Right cardiac atrium (tissue), 5 donors: ENCODE data around the gene OTOR. TPM values are rescaled to one million over a fixed set of nuclear protein-coding genes. Genes with fewer than 3 reads are reported as not detected.

ENCODE experiments used
- ATAC-seq, 2 donors: fragments of 200-7000 bp; cut with Tn5 transposase; one replicate each; pipeline versions ENCODE4 v1.8.0 to v1.9.1; 2020; ENCODE audit warnings: moderate library complexity in 2 of 2, mild to moderate bottlenecking in 1 of 2
- DNase-seq, 3 donors: peaks; one replicate each; pipeline ENCODE4 v3.0.0-alpha.2; 2020
- H3K27ac ChIP-seq: one replicate; pipeline ENCODE4 v1.5.1; 2013; ENCODE audit warnings: mild to moderate bottlenecking, low read length, control low read depth, moderate library complexity
- H3K27me3 ChIP-seq: one replicate; pipeline ENCODE4 v1.6.1; 2013; ENCODE audit not compliant: control insufficient read depth, insufficient read depth
- H3K4me1 ChIP-seq: one replicate; pipeline ENCODE4 v1.6.1; 2013; ENCODE audit warnings: low read length; ENCODE audit not compliant: control insufficient read depth, insufficient read depth
- H3K4me3 ChIP-seq: one replicate; pipeline ENCODE4 v1.5.1; 2013; ENCODE audit warnings: low read length, control low read depth
- H3K9me3 ChIP-seq: one replicate; pipeline ENCODE4 v1.6.1; 2013; ENCODE audit warnings: low read length; ENCODE audit not compliant: control insufficient read depth
- WGBS: extraction: QIAGEN DNeasy Blood & Tissue Kit; methylation state at CpG from one replicate; pipeline ENCODE4 v1.1.7; 2013; 5-methylcytosine and 5-hydroxymethylcytosine counted together
- intact Hi-C, 4 donors: fragments of 100-400 bp; cut with DNase I; formaldehyde crosslinking; loops; one replicate each; pipeline versions ENCODE4 v1.11.0 to v1.14.0; 2022 to 2023
- polyA plus RNA-seq: library from polyadenylated mRNA; stranded (reverse); fragments of 200-250 nt; gene quantifications from one replicate; pipeline ENCODE4 v1.2.3, GENCODE V29; 2013
- total RNA-seq, 4 donors: library from RNA; stranded (reverse); fragmentation: NEBNext Ultra II Directional; extraction: Animal tissue kit (Norgen Biotek cat#: 25700); gene quantifications; one replicate each; pipeline ENCODE4 v1.2.1, GENCODE V29; 2021
- donor health status: healthy with polysubstance abuse.
- donor health status: DM: no; HTN: yes; CAD: no.
- donor health status: DM: no; HTN: no; CAD: no.
- donor health status: DM: no; HTN: yes; CAD: no; lungs with severe emphysema.
- donor health status: DM: yes; HTN: yes; CAD: no.

The OTOR gene
- total and polyA plus RNA-seq, 5 donors: not detected

DNA sequence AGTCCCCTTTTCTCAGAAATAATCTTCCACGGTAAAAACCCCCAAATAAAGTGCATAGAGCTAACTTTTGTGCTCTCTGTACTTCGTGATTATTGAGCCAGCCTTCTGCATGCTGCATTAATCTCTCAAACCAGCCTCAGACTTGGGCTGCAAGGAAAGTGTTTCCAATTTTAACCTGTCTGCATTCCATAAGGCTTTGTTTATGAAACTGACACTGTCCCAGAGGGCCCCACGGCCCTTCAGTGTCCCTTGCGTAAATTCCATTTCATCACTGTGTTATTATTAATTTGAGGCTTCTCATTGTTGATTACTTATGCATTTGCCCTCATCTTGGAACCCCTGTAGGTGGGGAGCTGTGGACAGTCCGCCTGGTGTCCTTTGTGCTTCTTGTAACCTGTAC is 33.9 kb upstream of the OTOR start:
- Histone ChIP-seq H3K4me3 (no peak overlapping the region), H3K4me1 (no peaks in the 10 kb centered on the region), H3K27me3 (no peaks in the 10 kb centered on the region), H3K9me3 (no peaks in the 10 kb centered on the region), H3K27ac (no peak overlapping the region)
- ATAC-seq (no peak), DNase-seq (no peak)
- 65% methylated on average over 5 of the region's 5 CpGs for WGBS
- intact Hi-C loops: no loop called here

DNA sequence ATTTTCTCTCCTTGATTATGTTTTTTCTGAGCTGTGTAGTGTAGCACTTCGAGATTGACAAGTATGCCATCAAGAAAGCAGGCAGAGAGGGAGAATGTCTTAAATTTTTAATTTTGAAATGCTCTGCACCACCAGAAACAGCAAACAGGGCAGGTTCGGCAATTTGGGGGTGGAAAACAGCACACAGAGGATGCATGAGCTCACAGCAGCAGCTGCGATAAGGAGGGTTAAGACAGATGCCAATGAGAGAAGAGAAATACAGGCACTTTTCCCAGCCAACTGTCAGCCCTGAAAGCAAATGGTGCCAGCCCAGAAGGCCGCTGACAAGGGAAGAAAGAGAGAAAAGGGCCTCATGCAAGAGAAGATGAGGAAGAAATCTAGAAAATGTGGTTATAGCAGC is 33.4 kb upstream of the OTOR start:
- ATAC-seq (no peak), DNase-seq (no peak)
- WGBS: 53% methylated on average over 4 of the region's 4 CpGs
- no peaks in the 10 kb centered on the region for H3K27me3 ChIP-seq
- H3K4me3 ChIP-seq: no peak overlapping the region
- H3K9me3 ChIP-seq: no peaks in the 10 kb centered on the region
- intact Hi-C loops: no loop called here
- H3K4me1 ChIP-seq: no peaks in the 10 kb centered on the region
- no peak overlapping the region for H3K27ac ChIP-seq

DNA sequence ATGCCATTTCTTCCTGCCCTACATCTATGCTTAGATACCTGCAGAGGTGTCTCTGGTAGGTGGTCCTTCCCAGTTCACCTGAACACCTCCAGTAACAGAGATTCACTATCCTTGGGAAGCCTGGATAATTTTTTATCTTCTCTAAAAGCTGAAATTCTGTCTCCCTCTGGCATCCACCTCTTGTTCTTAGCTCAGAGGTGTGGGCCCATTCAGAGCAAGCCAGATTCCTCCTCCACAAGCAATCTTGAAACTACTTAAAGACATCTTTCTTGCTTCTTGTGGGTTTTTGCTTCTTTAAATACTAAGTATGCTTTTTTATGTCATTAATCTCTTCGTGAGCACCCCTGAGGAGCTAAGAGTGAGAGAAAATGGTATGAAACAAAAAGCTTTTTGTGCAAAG is 28.7 kb upstream of the OTOR start:
- Histone ChIP-seq H3K4me1 (no peaks in the 10 kb centered on the region), H3K4me3 (no peak overlapping the region), H3K9me3 (no peaks in the 10 kb centered on the region), H3K27me3 (no peaks in the 10 kb centered on the region), H3K27ac (no peak overlapping the region)
- intact Hi-C loops: no loop called here
- WGBS: 69% methylated on average over 1 of the region's 1 CpG
- DNase-seq: no peak
- ATAC-seq: no peak

DNA sequence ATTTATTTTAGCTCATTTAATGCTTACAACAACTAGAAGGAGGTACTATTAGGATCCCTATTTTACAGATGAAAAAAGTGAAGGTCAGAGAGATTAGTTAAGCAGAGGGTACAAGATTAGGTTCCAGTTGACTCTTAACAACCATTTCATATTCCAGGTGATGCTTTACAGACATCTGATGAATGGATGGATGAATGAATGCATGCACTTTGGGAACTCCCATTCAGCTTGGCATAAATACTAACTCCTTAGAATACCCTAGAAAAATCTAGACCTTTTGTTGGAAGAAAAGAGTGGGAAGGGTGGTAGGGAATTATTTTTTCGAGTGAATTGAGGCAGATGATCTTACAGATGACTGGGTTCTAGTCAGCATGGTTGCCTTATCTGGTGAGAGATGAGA is 19.1 kb upstream of the OTOR start:
- no peak for DNase-seq
- Histone ChIP-seq H3K4me1 (no peaks in the 10 kb centered on the region), H3K4me3 (peak overlapping the region; percentile 99), H3K27me3 (no peaks in the 10 kb centered on the region), H3K27ac (no peak overlapping the region), H3K9me3 (no peaks in the 10 kb centered on the region)
- 98% methylated on average over 1 of the region's 1 CpG for WGBS
- intact Hi-C loops: no loop called here
- no peak for ATAC-seq

DNA sequence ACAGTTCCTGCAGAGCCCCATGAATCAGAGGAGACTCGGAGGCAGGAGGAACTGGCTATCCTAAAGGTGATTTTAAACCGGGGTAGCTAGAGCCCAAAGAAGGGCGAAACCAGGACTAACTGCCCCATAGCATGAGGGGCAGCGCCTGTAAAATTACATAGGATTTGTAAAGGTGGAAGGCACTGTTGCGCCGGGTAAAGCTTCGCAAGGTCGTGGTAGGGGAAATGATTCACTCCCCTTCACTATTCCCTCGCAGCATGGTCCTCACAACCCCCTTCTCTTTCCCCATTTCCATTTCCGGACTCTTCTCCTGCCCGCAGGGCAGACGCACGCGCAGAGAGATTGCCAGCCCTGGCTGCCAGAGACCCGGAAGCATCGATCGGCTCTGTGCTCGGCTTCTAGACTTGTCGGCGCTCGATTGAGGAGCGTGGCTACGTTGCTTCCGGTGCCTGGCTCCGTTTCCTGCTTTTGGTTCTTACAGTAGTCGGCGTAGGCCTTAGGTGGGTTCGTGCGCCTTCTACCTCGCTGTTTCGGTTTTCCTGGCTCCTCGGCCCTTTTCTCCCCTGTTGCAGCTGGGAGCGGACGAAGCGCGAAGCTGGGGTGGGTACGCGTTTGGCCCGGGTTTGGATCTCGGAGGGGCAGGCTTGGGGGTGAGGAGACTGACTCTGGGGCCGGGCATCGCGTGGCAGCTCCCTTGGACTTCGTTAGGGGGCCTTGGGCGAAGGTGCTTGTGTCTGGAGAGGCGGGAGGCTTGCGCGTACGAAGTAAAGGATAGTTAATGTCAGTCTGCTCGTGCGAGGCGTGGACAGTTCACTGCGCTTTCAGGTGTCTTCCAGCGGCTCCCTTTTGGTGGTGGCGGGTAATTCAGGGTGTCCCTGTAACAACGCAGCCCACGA is 18.3 kb upstream of the OTOR start, which contains the start of gene SNRPB2:
Gene SNRPB2, plus strand, starts transcription at position 462 of the 896 bp plus-strand sequence. CDS start 1,677 bp downstream, outside the sequence.
- ATAC-seq: peak; percentile 99 to 100
- 4% methylated on average over 57 of the region's 57 CpGs for WGBS
- Histone ChIP-seq H3K4me3 (peak within 1 kb of the TSS; percentile 99), H3K4me1 (no peaks in the 10 kb centered on the region), H3K27ac (peak within 1 kb of the TSS; percentile 97), H3K27me3 (no peaks in the 10 kb centered on the region), H3K9me3 (no peaks in the 10 kb centered on the region)
- DNase-seq: peak; percentile 94 to 97 (median 97)
- intact Hi-C loops: no loop called here

DNA sequence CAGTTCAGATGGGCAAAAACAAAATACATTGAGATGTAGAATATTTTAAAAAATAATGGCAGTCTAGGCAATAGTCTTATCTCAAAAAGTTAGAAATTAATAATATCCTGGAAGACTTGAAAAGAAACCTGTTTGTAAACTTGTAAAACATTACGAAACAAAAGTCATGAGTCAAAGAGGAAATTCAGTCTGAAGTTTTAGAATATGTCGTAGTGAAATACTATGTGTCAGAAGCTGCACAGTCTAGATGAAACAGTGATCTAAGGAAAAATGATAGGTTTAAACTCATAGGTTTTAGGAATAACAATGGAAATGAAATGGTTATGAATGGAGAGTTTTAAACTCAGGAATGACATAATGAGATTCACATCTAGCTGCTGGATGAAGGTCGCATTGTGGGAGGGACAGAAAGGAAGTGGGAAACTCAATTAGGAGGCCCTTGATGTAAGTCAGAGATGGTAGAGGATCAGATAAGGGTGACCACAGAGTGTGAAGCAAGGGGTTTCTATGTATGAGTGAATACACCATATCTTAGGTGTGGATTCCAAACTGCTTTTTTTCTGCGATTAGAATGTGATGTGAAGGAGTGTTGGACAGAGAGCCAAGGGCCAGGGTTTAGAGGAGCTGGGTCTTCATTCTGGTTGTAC is 15.5 kb upstream of the OTOR start:
- DNase-seq (no peak), ATAC-seq (no peak)
- intact Hi-C loops: no loop called here
- 78% methylated on average over 4 of the region's 4 CpGs for WGBS
- H3K27ac ChIP-seq: no peak overlapping the region
- H3K4me3 ChIP-seq: no peak overlapping the region
- H3K9me3 ChIP-seq: no peaks in the 10 kb centered on the region
- H3K27me3 ChIP-seq: no peaks in the 10 kb centered on the region
- no peaks in the 10 kb centered on the region for H3K4me1 ChIP-seq

DNA sequence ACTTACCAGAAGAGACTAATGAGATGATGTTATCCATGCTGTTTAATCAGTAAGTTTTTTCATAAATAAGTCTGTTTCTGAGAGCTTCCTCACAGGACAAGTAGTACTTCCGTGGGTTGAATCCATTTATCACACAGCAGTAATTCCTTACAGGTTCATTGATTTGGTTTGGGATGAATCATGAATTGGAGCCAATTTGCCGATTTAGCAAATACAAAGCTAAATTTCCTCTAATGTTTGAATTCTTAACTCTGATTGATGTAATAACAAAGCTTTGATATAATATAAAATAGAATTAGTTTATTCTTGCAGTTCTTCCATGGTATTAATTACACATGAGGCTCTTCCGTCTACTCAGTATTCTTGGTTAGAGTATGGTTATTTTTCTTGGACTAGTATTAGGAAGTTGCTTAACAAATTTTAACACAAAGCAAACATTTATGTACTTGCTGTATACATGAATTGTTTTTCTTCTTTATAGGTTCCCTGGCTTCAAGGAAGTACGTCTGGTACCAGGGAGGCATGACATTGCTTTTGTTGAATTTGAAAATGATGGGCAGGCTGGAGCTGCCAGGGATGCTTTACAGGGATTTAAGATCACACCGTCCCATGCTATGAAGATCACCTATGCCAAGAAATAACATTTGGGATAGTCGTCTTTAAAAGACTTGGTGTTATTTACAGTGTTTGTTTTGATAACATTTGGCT is 7.6 kb upstream of the OTOR start:
- Histone ChIP-seq H3K4me3 (no peak overlapping the region), H3K27ac (no peak overlapping the region), H3K4me1 (no peaks in the 10 kb centered on the region), H3K9me3 (no peaks in the 10 kb centered on the region), H3K27me3 (no peaks in the 10 kb centered on the region)
- ATAC-seq (no peak), DNase-seq (no peak)
- intact Hi-C loops: no loop called here
- 86% methylated on average over 6 of the region's 6 CpGs for WGBS

DNA sequence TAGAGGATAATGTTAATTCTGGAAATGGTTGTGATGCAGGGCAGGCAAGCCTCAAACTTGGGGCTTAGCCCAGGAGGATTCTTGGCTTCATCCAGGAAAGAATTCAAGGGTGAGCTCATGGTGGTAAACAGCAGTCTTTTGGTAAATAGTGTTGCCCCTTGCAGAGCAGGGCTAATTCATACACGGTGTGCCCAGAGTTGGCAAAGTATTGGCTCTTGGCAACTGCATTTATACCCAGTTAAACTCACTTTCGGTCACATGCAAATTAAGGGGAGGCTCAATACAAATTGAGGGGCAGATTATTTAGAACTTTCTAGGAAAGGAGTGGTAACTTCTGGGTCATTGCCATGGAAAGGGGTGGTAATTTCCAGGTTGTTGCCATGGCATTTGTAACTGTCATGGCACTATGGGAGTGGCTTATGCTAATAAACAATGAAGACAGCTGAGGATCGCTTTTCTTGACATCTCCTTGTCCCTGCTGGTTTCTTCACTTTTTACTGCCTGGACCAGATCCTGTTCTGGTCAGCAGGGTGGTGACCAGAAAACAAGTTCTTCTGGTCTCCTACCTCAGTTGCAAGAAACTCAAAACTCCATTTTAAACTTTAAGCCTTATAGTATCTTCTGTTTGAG is 3.9 kb upstream of the OTOR start:
- H3K4me1 ChIP-seq: no peaks in the 10 kb centered on the region
- H3K27me3 ChIP-seq: no peaks in the 10 kb centered on the region
- 80% methylated on average over 3 of the region's 3 CpGs for WGBS
- no peak for DNase-seq
- no peak overlapping the region for H3K4me3 ChIP-seq
- intact Hi-C loops: no loop called here
- H3K27ac ChIP-seq: no peak overlapping the region
- no peaks in the 10 kb centered on the region for H3K9me3 ChIP-seq
- no peak for ATAC-seq

DNA sequence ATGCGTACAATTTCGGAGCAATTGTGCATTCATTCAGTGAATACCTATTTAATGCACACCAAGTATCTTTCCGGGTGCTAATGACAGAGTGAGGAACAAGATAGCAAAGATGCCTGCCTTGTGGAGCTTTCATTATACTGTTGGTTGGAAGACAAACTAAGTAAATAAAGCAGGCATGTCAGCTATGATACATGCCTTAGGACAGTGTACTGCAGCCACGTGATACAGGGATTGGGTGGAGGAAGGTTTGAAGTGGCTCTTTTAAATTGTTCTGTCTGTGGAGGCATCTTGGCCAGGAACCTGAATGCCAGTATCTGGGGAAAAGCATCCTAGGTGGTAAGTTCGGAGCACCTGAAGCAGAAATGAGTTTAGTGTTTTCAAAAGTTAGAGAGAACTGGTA is 3.0 kb upstream of the OTOR start:
- Histone ChIP-seq H3K4me1 (no peaks in the 10 kb centered on the region), H3K9me3 (no peaks in the 10 kb centered on the region), H3K4me3 (no peak overlapping the region), H3K27ac (no peak overlapping the region), H3K27me3 (no peaks in the 10 kb centered on the region)
- intact Hi-C loops: no loop called here
- ATAC-seq (no peak), DNase-seq (no peak)
- 85% methylated on average over 5 of the region's 5 CpGs for WGBS

DNA sequence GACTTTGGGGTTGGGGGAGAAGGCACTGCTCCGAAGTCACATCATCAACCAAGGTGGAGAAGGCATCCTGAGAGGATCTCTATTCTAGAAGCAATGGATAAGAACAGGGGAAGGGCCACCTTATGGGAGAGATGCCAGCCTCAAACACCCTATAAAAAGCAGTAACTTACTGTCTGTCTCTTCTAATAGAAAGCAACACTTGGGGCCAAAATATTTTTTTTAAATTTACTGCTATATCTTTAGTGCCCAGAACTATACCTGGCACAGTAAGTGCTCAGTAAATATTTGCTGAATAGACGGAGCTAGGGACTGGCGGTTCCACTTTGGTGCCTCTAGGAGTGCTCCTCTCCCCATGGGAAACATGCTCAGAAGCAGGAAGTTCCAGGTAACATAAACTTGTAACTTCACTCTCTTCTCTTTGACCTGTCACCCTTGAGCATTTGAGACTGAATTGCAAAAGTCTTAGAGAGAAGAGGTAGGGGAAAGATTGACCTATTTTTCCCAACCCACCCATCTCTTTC is 807 bp upstream of the OTOR start:
- no peak for DNase-seq
- Histone ChIP-seq H3K4me1 (no peaks in the 10 kb centered on the region), H3K9me3 (no peaks in the 10 kb centered on the region), H3K4me3 (no peak overlapping the region), H3K27me3 (no peaks in the 10 kb centered on the region), H3K27ac (no peak overlapping the region)
- intact Hi-C loops: no loop called here
- 74% methylated on average over 3 of the region's 3 CpGs for WGBS
- ATAC-seq: no peak
